Effector memory CD8-positive, alpha-beta T cell (primary cell): ENCODE measurements around the gene EGLN2.

Experiments
- ATAC-seq: fragments of 150-1000 bp; cut with Tn5 transposase; replicated peaks from 2 replicates; pipeline ENCODE4 v1.10.0; 2021; ENCODE audit warnings: mild to moderate bottlenecking, moderate library complexity
- DNase-seq, 3 experiments: peaks; one replicate each; pipeline ENCODE4 v3.0.0; 2021
- H3K27ac Mint-ChIP-seq, 2 donors: one replicate each; pipeline ENCODE4 v1.8.0; 2022; ENCODE audit warnings: mild to moderate bottlenecking in 2 of 2, mixed read lengths in 2 of 2, moderate library complexity in 2 of 2
- H3K27me3 Mint-ChIP-seq, 2 donors: one replicate each; pipeline ENCODE4 v1.8.0; 2022; ENCODE audit warnings: mixed read lengths in 2 of 2
- H3K36me3 Mint-ChIP-seq: one replicate; pipeline ENCODE4 v1.8.0; 2022; ENCODE audit warnings: mild to moderate bottlenecking, moderate library complexity, mixed read lengths; ENCODE audit not compliant: insufficient read depth
- H3K4me1 Mint-ChIP-seq, 2 donors: one replicate each; pipeline ENCODE4 v1.8.0; 2022; ENCODE audit warnings: low read depth in 2 of 2, mixed read lengths in 2 of 2
- H3K4me3 Mint-ChIP-seq, 2 donors: one replicate each; pipeline ENCODE4 v1.8.0; 2022; ENCODE audit warnings: mild to moderate bottlenecking in 2 of 2, mixed read lengths in 2 of 2, moderate library complexity in 2 of 2
- H3K9me3 Mint-ChIP-seq, 2 donors: one replicate each; pipeline ENCODE4 v1.8.0; 2022; ENCODE audit warnings: mixed read lengths in 2 of 2
- total RNA-seq, 9 experiments: gene quantifications; one replicate each; lab custom pipeline; 2026; lab: John Stamatoyannopoulos, UW

The EGLN2 gene
- 14.4 to 80.7 (median 37.1) reads per million in 9 experiments for total RNA-seq

DNA sequence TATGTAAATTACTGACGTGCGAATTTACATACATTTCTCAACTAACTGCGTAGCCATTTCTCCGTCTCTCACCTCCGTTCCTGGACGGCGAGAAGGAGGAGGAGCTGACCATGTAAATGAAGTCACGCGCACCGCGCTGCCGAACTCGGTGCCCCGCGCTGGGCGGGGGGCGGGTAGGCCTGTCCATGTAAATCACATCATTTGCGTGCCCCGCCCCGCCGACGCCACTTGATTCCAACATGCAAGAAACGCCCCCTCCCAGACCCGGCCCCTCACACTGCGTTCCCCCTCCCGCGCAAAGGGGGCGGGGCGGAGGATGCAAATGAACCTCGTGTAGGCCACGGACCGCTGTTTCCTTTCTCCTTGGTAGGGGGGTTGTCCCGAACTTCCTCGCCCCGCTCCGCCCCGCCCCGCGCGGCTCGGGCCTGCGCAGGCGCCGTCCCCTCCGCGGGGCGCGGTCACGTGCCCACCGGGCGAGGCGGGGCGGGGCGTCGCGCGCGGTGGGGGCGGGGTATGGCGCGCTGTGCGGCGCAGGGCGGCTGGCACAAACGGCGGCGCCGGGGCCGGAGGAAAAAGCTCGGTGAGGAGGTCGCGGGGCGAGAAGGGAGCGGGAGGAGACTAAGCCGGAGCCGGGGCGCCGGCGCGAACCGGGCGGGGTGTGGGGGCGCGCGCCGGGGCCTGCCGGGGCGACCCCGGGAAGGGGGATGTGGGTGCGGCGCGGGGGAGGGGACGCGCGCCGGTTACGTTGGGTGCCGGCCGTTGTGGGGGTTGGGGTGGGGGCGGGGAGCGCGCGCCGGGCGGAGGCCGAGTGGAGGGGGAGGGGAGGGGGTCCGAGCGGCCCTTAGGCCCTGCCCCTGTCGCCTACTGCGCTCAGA lies at the start of gene EGLN2:
EGLN2 (plus strand) TSS at position 509 of the 875 bp plus-strand sequence. CDS start 1,382 bp downstream, outside the sequence.
- H3K27me3 Mint-ChIP-seq, result no peaks in the 10 kb centered on the region
- peaks cover 49 to 50% of the 10 kb centered on the region in 2 donors for H3K4me1 Mint-ChIP-seq

DNA sequence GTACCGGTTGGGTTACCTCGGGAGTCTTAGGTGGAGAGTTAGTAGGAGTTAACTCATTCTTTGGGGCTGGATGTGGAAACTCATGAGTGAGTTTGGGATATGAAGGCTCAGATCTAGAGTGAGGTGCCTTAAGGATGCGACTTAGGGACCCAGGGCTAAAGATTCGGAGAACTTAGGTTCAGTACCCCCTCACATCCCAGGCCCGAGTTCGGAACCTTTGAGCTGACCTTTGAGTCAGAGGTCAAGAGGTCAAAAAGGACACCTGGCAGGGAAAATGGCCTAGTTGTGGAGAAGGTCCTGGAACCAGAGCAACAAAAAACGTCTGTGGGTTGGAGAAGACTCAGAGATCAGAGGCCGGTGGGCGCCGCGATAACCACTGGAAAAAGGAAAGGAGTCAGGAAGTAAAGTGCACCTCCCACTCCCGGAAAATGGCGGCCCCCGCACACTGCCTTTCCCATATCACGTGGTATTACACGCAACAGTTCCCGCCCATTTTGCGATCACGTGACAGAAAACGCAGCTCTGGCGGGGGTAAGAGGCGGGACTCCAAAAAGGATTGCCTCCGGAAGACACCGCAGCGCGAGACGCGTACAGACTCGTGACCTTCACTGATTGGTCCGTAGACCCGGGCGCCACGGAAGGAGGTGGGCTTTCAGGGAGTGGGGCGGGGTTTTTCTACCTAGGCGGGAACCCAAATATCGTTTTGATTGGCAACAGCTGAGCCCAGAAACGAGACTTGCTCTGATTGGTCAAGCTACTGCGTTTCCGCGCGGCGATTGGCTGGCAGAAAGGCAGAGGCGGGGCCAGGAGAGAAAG lies 48.7 kb upstream of the EGLN2 start, which contains the start of gene ACTMAP:
ACTMAP (minus strand) TSS at position 420 of the 816 bp plus-strand sequence. CDS start 674 bp downstream, outside the sequence.
- H3K4me1 Mint-ChIP-seq, result peaks cover 41 to 45% of the 10 kb centered on the region in 2 donors
- peaks cover 38% of the 10 kb centered on the region for H3K36me3 Mint-ChIP-seq
- ATAC-seq, result peak; percentile 85
- DNase-seq, result peak; percentile 99
- H3K27ac Mint-ChIP-seq, result peak within 1 kb of the TSS; percentile 98 to 99
- H3K27me3 Mint-ChIP-seq, result no peaks in the 10 kb centered on the region
- H3K9me3 Mint-ChIP-seq, result no peaks in the 10 kb centered on the region
- peak within 1 kb of the TSS; percentile 84 to 97 for H3K4me3 Mint-ChIP-seq

More for the DNA sequence above, at the start of gene EGLN2:
- peak within 1 kb of the TSS; percentile 100 for H3K27ac Mint-ChIP-seq
- H3K4me3 Mint-ChIP-seq, result peak within 1 kb of the TSS; percentile 98 to 100
- H3K36me3 Mint-ChIP-seq, result peaks cover 51% of the 10 kb centered on the region
- H3K9me3 Mint-ChIP-seq, result no peaks in the 10 kb centered on the region
- ATAC-seq, result peak; percentile 81
- DNase-seq, result peak; percentile 100

DNA sequence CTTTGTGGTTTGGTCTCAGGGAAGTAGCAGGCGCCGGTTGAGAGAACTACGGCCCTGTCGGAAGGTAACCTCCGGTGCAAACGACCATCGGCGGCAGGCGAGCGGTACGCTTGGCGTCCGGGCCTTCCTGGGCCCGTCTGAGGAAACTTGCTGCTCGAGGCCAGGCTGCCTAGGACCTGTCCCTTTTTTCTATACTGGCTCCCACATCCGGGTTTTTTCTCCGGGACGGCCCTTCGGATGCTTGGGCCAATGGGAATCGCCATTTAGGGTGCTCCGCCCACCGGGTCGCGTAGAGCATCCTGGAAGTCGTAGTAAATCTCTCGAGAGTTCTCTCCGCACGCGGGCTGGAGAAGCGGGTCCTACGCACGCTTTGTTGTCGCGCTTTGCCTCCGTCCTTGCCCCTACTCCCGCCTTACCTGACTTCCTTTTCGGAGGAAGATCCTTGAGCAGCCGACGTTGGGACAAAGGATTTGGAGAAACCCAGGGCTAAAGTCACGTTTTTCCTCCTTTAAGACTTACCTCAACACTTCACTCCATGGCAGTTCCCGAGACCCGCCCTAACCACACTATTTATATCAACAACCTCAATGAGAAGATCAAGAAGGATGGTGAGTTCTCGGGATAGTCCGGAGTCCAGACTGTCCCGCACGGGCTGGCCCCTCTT lies 48.0 kb upstream of the EGLN2 start, which contains the start of gene SNRPA:
SNRPA (plus strand) TSS at position 330 of the 664 bp plus-strand sequence; CDS start at position 536, 206 bp downstream.
- Mint-ChIP-seq H3K4me1 (peaks cover 46 to 52% of the 10 kb centered on the region in 2 donors), H3K9me3 (no peaks in the 10 kb centered on the region), H3K36me3 (peaks cover 43% of the 10 kb centered on the region), H3K27me3 (no peaks in the 10 kb centered on the region), H3K27ac (peak within 1 kb of the TSS; percentile 98 to 99), H3K4me3 (peak within 1 kb of the TSS; percentile 84 to 97)
- DNase-seq (peak; percentile 94 to 97 (median 95)), ATAC-seq (peak; percentile 69)

DNA sequence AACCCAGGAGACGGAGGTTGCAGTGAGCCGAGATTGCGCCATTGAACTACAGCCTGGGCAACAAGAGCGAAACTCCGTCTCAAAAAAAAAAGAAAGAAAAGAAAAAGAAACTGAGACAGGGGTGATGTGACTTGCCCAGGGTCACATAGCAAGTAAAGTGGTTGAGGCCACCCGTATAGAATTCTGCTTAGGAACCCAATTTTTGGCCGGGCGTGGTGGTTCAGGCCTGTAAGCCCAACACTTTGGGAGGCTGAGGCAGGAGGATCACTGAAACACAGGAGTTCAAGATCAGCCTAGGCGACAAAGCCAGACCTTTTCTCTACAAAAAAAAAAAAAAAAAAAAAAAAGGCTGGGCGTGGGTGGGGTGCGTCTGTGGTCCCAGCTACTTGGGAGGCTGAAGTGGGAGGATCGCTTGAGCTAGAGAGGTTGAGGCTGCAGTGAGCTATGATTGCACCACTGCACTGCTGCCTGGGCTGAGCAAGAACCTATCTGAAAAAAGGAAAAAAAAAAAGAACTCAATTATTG lies 46.7 kb upstream of the EGLN2 start:
- Mint-ChIP-seq H3K9me3 (no peaks in the 10 kb centered on the region), H3K27me3 (no peaks in the 10 kb centered on the region), H3K4me1 (peaks cover 60 to 61% of the 10 kb centered on the region in 2 donors), H3K27ac (peak overlapping the region; percentile 98 to 99), H3K36me3 (peaks cover 53% of the 10 kb centered on the region), H3K4me3 (peak overlapping the region; percentile 84 to 97)
- ATAC-seq (no peak), DNase-seq (no peak)

DNA sequence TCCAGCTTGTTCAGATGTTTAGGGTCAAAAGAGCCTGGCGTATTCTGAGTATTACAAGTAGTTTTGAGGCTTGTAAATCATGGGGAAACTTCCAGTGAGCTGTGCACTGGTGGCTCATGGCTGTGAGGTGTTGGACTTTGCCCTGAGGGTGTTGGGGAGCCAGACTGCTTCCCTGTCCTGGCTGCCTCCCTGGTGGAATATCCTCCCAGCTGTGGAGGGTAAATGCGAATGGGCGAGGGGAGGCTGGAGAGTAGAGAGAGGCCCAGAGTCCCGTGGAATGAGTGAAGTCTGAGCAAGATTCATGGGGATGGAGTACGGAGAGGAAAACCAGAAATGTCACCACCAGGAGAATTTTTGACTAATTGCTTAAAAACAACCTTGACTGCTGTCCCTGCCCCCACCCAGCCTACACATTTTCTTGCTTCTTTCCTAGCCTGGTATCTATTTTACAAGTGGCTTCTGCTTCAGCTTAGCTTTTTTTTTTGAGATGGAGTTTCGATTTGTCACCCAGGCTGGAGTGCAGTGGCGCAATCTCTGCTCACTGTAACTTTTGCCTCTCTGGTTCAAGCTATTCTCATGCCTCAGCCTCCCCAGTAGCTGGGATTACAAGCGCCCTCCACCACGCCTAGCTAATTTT lies 44.3 kb upstream of the EGLN2 start:
- Mint-ChIP-seq H3K9me3 (no peaks in the 10 kb centered on the region), H3K27me3 (no peaks in the 10 kb centered on the region), H3K27ac (peak overlapping the region; percentile 94 to 97), H3K4me1 (peaks cover 53 to 58% of the 10 kb centered on the region in 2 donors), H3K36me3 (peaks cover 69% of the 10 kb centered on the region), H3K4me3 (peak overlapping the region; percentile 84 to 97)
- ATAC-seq (no peak), DNase-seq (no peak)

DNA sequence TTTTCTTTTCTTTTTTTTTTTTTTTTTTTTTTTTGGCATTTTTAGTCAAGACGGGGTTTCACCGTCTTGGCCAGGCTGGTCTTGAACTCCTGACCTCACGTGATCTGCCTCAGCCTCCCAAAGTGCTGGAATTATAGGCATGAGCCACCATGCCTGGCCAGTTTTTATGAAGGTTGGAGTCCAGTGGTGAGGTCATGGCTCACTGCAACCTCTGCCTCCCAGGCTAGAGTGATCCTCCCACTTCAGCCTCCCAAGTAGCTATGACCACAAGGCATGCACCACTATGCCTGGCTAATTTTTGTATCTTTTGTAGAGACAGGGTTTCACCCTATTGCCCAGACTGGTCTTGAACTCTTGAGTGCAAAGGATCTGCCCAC lies 43.8 kb upstream of the EGLN2 start:
- DNase-seq, result no peak
- no peak for ATAC-seq
- H3K4me3 Mint-ChIP-seq, result peak overlapping the region; percentile 84 to 97
- H3K9me3 Mint-ChIP-seq, result no peaks in the 10 kb centered on the region
- H3K27me3 Mint-ChIP-seq, result no peaks in the 10 kb centered on the region
- peaks cover 48 to 55% of the 10 kb centered on the region in 2 donors for H3K4me1 Mint-ChIP-seq
- H3K36me3 Mint-ChIP-seq, result peaks cover 71% of the 10 kb centered on the region
- H3K27ac Mint-ChIP-seq, result peak overlapping the region; percentile 94 to 97

DNA sequence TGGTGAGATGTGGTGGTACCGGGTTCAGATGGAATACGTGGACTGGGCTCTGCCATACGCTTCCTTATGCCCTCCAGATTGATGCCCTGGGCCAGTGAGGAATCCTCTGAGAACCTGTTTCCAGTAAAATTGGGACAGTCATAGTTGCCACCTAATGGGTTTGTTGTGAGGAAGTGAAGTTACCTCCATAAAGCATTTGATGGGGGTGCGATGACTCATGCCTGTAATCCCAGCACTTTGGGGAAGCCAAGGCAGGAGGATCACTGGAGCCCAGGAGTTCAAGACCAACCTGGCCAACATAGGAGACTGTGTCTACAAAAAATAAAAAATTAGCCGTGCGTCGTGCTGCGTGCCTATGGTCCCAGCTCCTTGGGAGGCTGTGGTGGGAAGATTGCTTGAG lies 43.2 kb upstream of the EGLN2 start:
- no peaks in the 10 kb centered on the region for H3K9me3 Mint-ChIP-seq
- peaks cover 45 to 56% of the 10 kb centered on the region in 2 donors for H3K4me1 Mint-ChIP-seq
- peak overlapping the region; percentile 84 to 97 for H3K4me3 Mint-ChIP-seq
- H3K27me3 Mint-ChIP-seq, result no peaks in the 10 kb centered on the region
- H3K27ac Mint-ChIP-seq, result peak overlapping the region; percentile 94 to 97
- DNase-seq (no peak), ATAC-seq (no peak)
- peaks cover 71% of the 10 kb centered on the region for H3K36me3 Mint-ChIP-seq

DNA sequence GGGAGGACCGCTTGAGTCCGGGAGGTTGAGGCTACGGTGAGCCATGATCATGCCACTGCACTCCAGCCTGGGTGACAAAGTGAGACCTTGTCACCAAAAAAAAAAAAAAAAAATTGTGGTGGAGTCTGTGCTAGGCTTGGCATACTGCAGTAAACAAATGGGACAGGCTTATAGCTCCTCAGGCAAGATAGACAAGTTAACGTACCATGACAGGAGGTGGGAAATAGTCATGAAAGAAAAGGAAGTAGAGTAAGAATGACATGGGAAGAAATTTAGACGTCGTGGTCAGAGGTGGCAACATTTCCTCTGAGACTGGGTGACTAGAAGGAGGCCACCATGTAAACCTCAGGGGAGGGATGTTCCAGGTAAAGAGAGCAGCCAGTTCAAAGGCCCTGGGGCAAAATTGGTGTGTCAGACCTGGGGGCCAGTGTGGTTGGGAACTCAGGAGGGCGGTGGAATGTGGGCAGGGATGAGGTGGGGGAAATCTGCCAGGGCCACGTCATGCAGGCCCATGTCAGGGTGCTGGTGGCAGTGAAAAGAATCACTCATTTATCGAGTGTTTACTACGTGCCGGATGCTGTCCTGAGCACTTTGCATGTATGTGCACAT lies 42.4 kb upstream of the EGLN2 start:
- Mint-ChIP-seq H3K27ac (peak overlapping the region; percentile 94 to 97), H3K36me3 (peaks cover 71% of the 10 kb centered on the region), H3K4me3 (peak overlapping the region; percentile 84 to 97), H3K9me3 (no peaks in the 10 kb centered on the region), H3K4me1 (peaks cover 39 to 53% of the 10 kb centered on the region in 2 donors), H3K27me3 (no peaks in the 10 kb centered on the region)
- peak; percentile 61 for ATAC-seq
- peak in 2 of 3 experiments; percentile 18 to 40 for DNase-seq

DNA sequence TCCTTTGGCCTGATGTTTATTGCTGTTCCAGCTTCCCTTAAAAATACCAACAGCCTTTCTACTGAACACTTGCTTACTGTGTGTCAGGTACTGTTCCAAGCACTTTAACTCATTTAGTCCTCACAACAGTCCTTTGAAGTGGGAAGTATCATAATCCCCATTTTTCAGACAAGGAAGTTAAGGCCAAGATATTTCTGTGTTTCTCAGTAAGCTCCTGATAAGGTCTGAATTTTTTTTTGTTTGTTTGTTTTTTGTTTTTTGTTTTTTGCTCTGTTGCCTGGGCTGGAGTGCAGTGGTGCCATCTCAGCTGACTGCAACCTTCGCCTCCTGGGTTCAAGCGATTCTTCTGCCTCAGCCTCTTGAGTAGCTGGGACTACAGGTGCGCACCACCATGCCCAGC lies 40.5 kb upstream of the EGLN2 start:
- Mint-ChIP-seq H3K9me3 (no peaks in the 10 kb centered on the region), H3K27me3 (no peaks in the 10 kb centered on the region), H3K36me3 (peaks cover 75% of the 10 kb centered on the region), H3K4me1 (peaks cover 40 to 55% of the 10 kb centered on the region in 2 donors), H3K4me3 (peak overlapping the region in 1 of 2 donors; percentile 25), H3K27ac (peak overlapping the region in 1 of 2 donors; percentile 46)
- ATAC-seq (no peak), DNase-seq (no peak)

DNA sequence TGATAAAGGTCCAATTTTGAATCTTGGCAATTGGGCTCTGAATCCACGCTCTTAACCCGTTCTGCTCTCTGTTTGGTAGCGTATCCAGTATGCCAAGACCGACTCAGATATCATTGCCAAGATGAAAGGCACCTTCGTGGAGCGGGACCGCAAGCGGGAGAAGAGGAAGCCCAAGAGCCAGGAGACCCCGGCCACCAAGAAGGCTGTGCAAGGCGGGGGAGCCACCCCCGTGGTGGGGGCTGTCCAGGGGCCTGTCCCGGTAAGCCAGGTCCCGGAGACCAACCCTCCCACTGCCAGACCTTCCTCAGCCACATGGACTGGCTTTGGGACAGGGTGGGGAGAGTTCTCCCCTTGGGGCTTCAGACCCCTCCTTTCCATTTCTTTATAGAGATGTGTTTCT lies 39.6 kb upstream of the EGLN2 start:
- ATAC-seq, result no peak
- no peak overlapping the region for H3K27ac Mint-ChIP-seq
- H3K4me1 Mint-ChIP-seq, result peaks cover 44 to 60% of the 10 kb centered on the region in 2 donors
- no peak overlapping the region for H3K4me3 Mint-ChIP-seq
- H3K36me3 Mint-ChIP-seq, result peaks cover 84% of the 10 kb centered on the region
- no peaks in the 10 kb centered on the region for H3K27me3 Mint-ChIP-seq
- H3K9me3 Mint-ChIP-seq, result no peaks in the 10 kb centered on the region
- DNase-seq, result no peak

DNA sequence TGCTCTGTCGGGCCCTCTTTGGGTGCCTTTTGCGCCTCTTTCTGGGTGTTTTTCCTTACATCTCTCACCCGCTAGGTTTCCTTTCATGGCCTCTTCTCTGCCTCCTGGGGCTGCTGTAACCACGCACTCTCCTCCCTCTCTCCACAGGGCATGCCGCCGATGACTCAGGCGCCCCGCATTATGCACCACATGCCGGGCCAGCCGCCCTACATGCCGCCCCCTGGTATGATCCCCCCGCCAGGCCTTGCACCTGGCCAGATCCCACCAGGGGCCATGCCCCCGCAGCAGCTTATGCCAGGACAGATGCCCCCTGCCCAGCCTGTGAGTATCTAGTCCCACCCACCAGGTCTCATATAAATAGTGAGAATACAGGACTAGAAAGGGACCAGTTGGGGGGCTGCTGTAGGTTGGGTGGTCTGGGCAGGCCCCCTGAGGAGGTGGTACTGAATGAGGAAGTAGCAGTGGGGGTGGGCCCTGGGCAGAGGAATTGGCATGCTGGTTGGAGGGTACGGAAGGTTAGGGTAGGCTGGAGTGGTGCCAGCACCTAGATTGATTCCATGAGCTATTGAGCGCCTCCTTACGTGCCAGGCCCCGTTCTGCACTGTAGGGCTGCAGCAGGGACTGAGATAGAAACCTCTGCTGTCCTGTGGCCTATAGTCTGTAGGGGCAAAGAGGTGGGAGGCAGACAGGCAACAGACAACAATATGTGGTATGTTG lies 36.1 kb upstream of the EGLN2 start:
- peaks cover 98% of the 10 kb centered on the region for H3K36me3 Mint-ChIP-seq
- DNase-seq, result no peak
- ATAC-seq, result no peak
- H3K4me1 Mint-ChIP-seq, result peaks cover 33 to 46% of the 10 kb centered on the region in 2 donors
- H3K4me3 Mint-ChIP-seq, result peak overlapping the region; percentile 14 to 32
- peak overlapping the region; percentile 78 to 87 for H3K27ac Mint-ChIP-seq
- H3K27me3 Mint-ChIP-seq, result no peaks in the 10 kb centered on the region
- H3K9me3 Mint-ChIP-seq, result no peaks in the 10 kb centered on the region
